DOHH2 (cell line): ENCODE results near the gene MLLT3.

Source experiments
- H3F3A ChIP-seq: fragments of 200-600 bp; sonication (generic), shearing (Covaris generic); 2 replicates; pipeline ENCODE4 v1.6.0; 2016; ENCODE audit warnings: antibody characterized with exemption, mild to moderate bottlenecking; ENCODE audit not compliant: control insufficient read depth, insufficient read depth
- H3K27ac ChIP-seq: fragments of 200-600 bp; sonication (generic); 2 replicates; pipeline ENCODE4 v1.5.1; 2014; ENCODE audit warnings: low read depth, mild to moderate bottlenecking, low read length, moderate library complexity
- H3K27me3 ChIP-seq: fragments of 200-600 bp; sonication (generic); 2 replicates; pipeline ENCODE4 v1.6.1; 2014; ENCODE audit warnings: mild to moderate bottlenecking, low read length, mixed read lengths; ENCODE audit not compliant: control insufficient read depth
- H3K36me3 ChIP-seq: fragments of 200-600 bp; sonication (generic); 2 replicates; pipeline ENCODE4 v1.6.1; 2014; ENCODE audit warnings: mild to moderate bottlenecking, low read length, moderate library complexity, mixed read lengths; ENCODE audit not compliant: control insufficient read depth
- H3K4me1 ChIP-seq: fragments of 200-600 bp; sonication (generic); 2 replicates; pipeline ENCODE4 v1.6.1; 2014; ENCODE audit warnings: mild to moderate bottlenecking, low read length, mixed read lengths; ENCODE audit not compliant: control insufficient read depth
- H3K4me2 ChIP-seq: fragments of 200-600 bp; sonication (generic); 2 replicates; pipeline ENCODE4 v1.6.0; 2014; ENCODE audit warnings: mild to moderate bottlenecking, low read length, moderate library complexity
- H3K4me3 ChIP-seq: fragments of 200-600 bp; sonication (generic); 2 replicates; pipeline ENCODE4 v1.5.1; 2014; ENCODE audit warnings: mild to moderate bottlenecking, low read length, mixed read lengths
- H3K79me2 ChIP-seq: fragments of 200-600 bp; sonication (generic); 2 replicates; pipeline ENCODE4 v1.6.1; 2014; ENCODE audit warnings: mild to moderate bottlenecking, low read length, mixed read lengths; ENCODE audit not compliant: control insufficient read depth
- H3K9me2 ChIP-seq: fragments of 200-600 bp; sonication (generic); replicated peaks from 2 replicates; pipeline ENCODE4 v1.6.1; 2014; ENCODE audit warnings: mild to moderate bottlenecking, low read length, mixed read lengths; ENCODE audit not compliant: control insufficient read depth
- H3K9me3 ChIP-seq: fragments of 200-600 bp; sonication (generic); 2 replicates; pipeline ENCODE4 v1.6.1; 2014; ENCODE audit warnings: antibody characterized with exemption, low read length, mixed read lengths; ENCODE audit not compliant: control insufficient read depth, insufficient read depth
- H4K20me1 ChIP-seq: fragments of 200-600 bp; sonication (generic); 2 replicates; pipeline ENCODE4 v1.6.0; 2014; ENCODE audit warnings: low read depth, mild to moderate bottlenecking, antibody characterized with exemption, low read length, moderate library complexity; ENCODE audit not compliant: control insufficient read depth, insufficient read depth
- EZH2phosphoT487 ChIP-seq: fragments of 200-600 bp; sonication (generic); IDR thresholded peaks from 2 replicates; pipeline ENCODE4 v1.6.1; 2017; ENCODE audit warnings: borderline replicate concordance, mild to moderate bottlenecking, antibody characterized with exemption, low read length, moderate library complexity, mixed read lengths
- TF ChIP-seq, protein P1 (sequence below): fragments of 200-600 bp; sonication (generic); IDR thresholded peaks from one replicate; pipeline ENCODE4 v1.5.1; 2014; ENCODE audit warnings: antibody characterized with exemption, mild to moderate bottlenecking, low read depth, low read length; ENCODE audit not compliant: poor library complexity, severe bottlenecking

Gene MLLT3

GRCh38 chr9:20404192-20404813 is 218.0 kb downstream of the MLLT3 start:
- H3K4me1 ChIP-seq: peaks cover under 1% of the 10 kb centered on the region
- no peaks in the 10 kb centered on the region for H3K36me3 ChIP-seq
- H3K27me3 ChIP-seq: no peaks in the 10 kb centered on the region
- no peaks in the 10 kb centered on the region for H3F3A ChIP-seq
- no peaks in the 10 kb centered on the region for H3K79me2 ChIP-seq
- H3K27ac ChIP-seq: no peak overlapping the region
- no peak overlapping the region for H3K4me2 ChIP-seq
- H3K9me2 ChIP-seq: no peaks in the 10 kb centered on the region
- H3K9me3 ChIP-seq: no peaks in the 10 kb centered on the region
- no peak for TF ChIP-seq EZH2phosphoT487
- TF ChIP-seq, protein P1, sequence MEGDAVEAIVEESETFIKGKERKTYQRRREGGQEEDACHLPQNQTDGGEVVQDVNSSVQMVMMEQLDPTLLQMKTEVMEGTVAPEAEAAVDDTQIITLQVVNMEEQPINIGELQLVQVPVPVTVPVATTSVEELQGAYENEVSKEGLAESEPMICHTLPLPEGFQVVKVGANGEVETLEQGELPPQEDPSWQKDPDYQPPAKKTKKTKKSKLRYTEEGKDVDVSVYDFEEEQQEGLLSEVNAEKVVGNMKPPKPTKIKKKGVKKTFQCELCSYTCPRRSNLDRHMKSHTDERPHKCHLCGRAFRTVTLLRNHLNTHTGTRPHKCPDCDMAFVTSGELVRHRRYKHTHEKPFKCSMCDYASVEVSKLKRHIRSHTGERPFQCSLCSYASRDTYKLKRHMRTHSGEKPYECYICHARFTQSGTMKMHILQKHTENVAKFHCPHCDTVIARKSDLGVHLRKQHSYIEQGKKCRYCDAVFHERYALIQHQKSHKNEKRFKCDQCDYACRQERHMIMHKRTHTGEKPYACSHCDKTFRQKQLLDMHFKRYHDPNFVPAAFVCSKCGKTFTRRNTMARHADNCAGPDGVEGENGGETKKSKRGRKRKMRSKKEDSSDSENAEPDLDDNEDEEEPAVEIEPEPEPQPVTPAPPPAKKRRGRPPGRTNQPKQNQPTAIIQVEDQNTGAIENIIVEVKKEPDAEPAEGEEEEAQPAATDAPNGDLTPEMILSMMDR: no peak
- no peaks in the 10 kb centered on the region for H4K20me1 ChIP-seq
- no peak overlapping the region for H3K4me3 ChIP-seq

GRCh38 chr9:20403346-20403745 is 219.0 kb downstream of the MLLT3 start:
- H3K79me2 ChIP-seq: no peaks in the 10 kb centered on the region
- no peaks in the 10 kb centered on the region for H4K20me1 ChIP-seq
- no peaks in the 10 kb centered on the region for H3K36me3 ChIP-seq
- H3K27ac ChIP-seq: no peak overlapping the region
- H3K27me3 ChIP-seq: no peaks in the 10 kb centered on the region
- H3K9me2 ChIP-seq: no peaks in the 10 kb centered on the region
- TF ChIP-seq, protein P1: no peak
- no peak for TF ChIP-seq EZH2phosphoT487
- no peak overlapping the region for H3K4me3 ChIP-seq
- no peaks in the 10 kb centered on the region for H3K9me3 ChIP-seq
- H3K4me2 ChIP-seq: no peak overlapping the region
- no peaks in the 10 kb centered on the region for H3F3A ChIP-seq
- peaks cover 11% of the 10 kb centered on the region for H3K4me1 ChIP-seq

GRCh38 chr9:20402273-20402875 is 219.9 kb downstream of the MLLT3 start:
- Histone ChIP-seq H3K4me2 (no peak overlapping the region), H3F3A (no peaks in the 10 kb centered on the region), H3K79me2 (no peaks in the 10 kb centered on the region), H3K27ac (no peak overlapping the region), H3K9me3 (no peaks in the 10 kb centered on the region), H3K9me2 (no peaks in the 10 kb centered on the region), H3K4me1 (peaks cover 19% of the 10 kb centered on the region), H4K20me1 (no peaks in the 10 kb centered on the region), H3K27me3 (no peaks in the 10 kb centered on the region), H3K36me3 (no peaks in the 10 kb centered on the region), H3K4me3 (no peak overlapping the region)
- TF ChIP-seq, protein P1: no peak
- no peak for TF ChIP-seq EZH2phosphoT487
